Endothelial cell of umbilical vein (primary cell): ENCODE measurements around the gene CDH23. TPM values are rescaled to one million over a fixed set of nuclear protein-coding genes. Genes with fewer than 3 reads are reported as not detected.

Source experiments
- BruUV-seq: library from RNA; stranded (reverse); fragments of 400-500 nt; replicated peaks from 2 replicates; lab custom pipeline; 2021; lab: Mats Ljungman, UMichigan
- CTCF ChIA-PET: fragments of 300-600, 350-600 bp; sonication (Branson Sonifier 250); formaldehyde crosslinking; loops from one replicate; lab custom pipeline; 2021; ENCODE audit warnings: antibody characterized with exemption, inconsistent platforms; lab: Charles Lee
- POLR2A ChIA-PET: fragments of 300-600, 350-600 bp; sonication (Branson Sonifier 250); formaldehyde crosslinking; loops from one replicate; lab custom pipeline; 2021; ENCODE audit warnings: antibody characterized with exemption, inconsistent platforms; lab: Charles Lee
- DNase-seq: peaks from one replicate; pipeline ENCODE4 v3.0.0-alpha.2; 2011; ENCODE audit warnings: low read depth, low spot score
- FAIRE-seq: peaks from 2 replicates; lab custom pipeline; 2011; peaks lifted over from hg19 to GRCh38; lab: Jason Lieb, UNC
- H2AFZ ChIP-seq: 2 replicates; pipeline ENCODE4 v1.6.0; 2012; ENCODE audit warnings: low read depth, low read length, control low read depth, inconsistent platforms
- H3K27ac ChIP-seq: 2 replicates; pipeline ENCODE4 v1.5.1; 2011; ENCODE audit warnings: low read depth, mild to moderate bottlenecking, control low read depth, low read length, moderate library complexity; ENCODE audit not compliant: insufficient read depth
- H3K27me3 ChIP-seq, 2 experiments: 2 replicates each; pipeline versions ENCODE4 v1.6.0 to v1.6.1; 2011; ENCODE audit warnings: low read length in 2 of 2, mixed read lengths in 1 of 2; ENCODE audit not compliant: control insufficient read depth in 2 of 2, insufficient read depth in 2 of 2
- H3K36me3 ChIP-seq, 2 experiments: 2 replicates in 1 of 2; 3 replicates in 1 of 2; pipeline ENCODE4 v1.5.1; 2011; ENCODE audit warnings: low read length in 2 of 2, mild to moderate bottlenecking in 1 of 2, moderate library complexity in 1 of 2; ENCODE audit not compliant: control insufficient read depth in 2 of 2, insufficient read depth in 2 of 2; ENCODE audit errors: extremely low read depth in 1 of 2
- H3K4me1 ChIP-seq: 3 replicates; pipeline ENCODE4 v1.5.1; 2011; ENCODE audit warnings: mild to moderate bottlenecking, low read length; ENCODE audit not compliant: control insufficient read depth, insufficient read depth; ENCODE audit errors: extremely low read depth
- H3K4me2 ChIP-seq: 2 replicates; pipeline ENCODE4 v1.6.1; 2011; ENCODE audit warnings: low read length, control low read depth, mixed read lengths; ENCODE audit not compliant: insufficient read depth
- H3K4me3 ChIP-seq, 3 experiments: fragments of 200-600 bp in 1 of 3; sonication (generic), shearing (Covaris generic) in 1 of 3; replicated peaks in 1 of 3; 2 replicates each; pipeline ENCODE4 v1.5.1; 2011 to 2016; ENCODE audit warnings: control low read depth in 3 of 3, low read length in 3 of 3, mild to moderate bottlenecking in 2 of 3, inconsistent platforms in 1 of 3, low read depth in 1 of 3, moderate library complexity in 1 of 3; ENCODE audit not compliant: insufficient read depth in 1 of 3
- H3K79me2 ChIP-seq: 2 replicates; pipeline ENCODE4 v1.6.0; 2012; ENCODE audit warnings: low read length, inconsistent platforms; ENCODE audit not compliant: control insufficient read depth, insufficient read depth
- H3K9ac ChIP-seq: replicated peaks from 2 replicates; pipeline ENCODE3; 2011; ENCODE audit warnings: low read length, control low read depth; ENCODE audit not compliant: insufficient read depth; ENCODE audit errors: extremely low read depth
- H3K9me1 ChIP-seq: replicated peaks from 3 replicates; pipeline ENCODE4 v1.6.0; 2011; ENCODE audit warnings: mild to moderate bottlenecking, low read length; ENCODE audit not compliant: control insufficient read depth, insufficient read depth; ENCODE audit errors: extremely low read depth
- H3K9me3 ChIP-seq: replicated peaks from 2 replicates; pipeline ENCODE4 v1.5.1; 2012; ENCODE audit warnings: low read length, inconsistent platforms; ENCODE audit not compliant: control insufficient read depth, insufficient read depth
- H4K20me1 ChIP-seq: replicated peaks from 2 replicates; pipeline ENCODE3; 2011; ENCODE audit warnings: mild to moderate bottlenecking, low read length; ENCODE audit not compliant: control insufficient read depth, insufficient read depth; ENCODE audit errors: extremely low read depth
- EZH2 ChIP-seq: IDR thresholded peaks from 2 replicates; pipeline ENCODE4 v1.6.1; 2012; ENCODE audit warnings: borderline replicate concordance, low read depth, mild to moderate bottlenecking, moderate library complexity, low read length, inconsistent platforms; ENCODE audit not compliant: severe bottlenecking
- FOS ChIP-seq: IDR thresholded peaks from 2 replicates; pipeline ENCODE4 v1.6.1; 2011; ENCODE audit warnings: mild to moderate bottlenecking, low read length, moderate library complexity, borderline replicate concordance; ENCODE audit not compliant: insufficient read depth
- GATA2 ChIP-seq: IDR thresholded peaks from 2 replicates; pipeline ENCODE4 v1.7.0; 2011; ENCODE audit warnings: low read depth, mild to moderate bottlenecking, moderate library complexity, mixed read lengths, low read length; ENCODE audit not compliant: insufficient read length, insufficient read depth
- JUN ChIP-seq: IDR thresholded peaks from 2 replicates; pipeline ENCODE4 v1.6.1; 2011; ENCODE audit warnings: borderline replicate concordance, low read depth; ENCODE audit not compliant: insufficient read length, insufficient read depth
- MYC ChIP-seq: IDR thresholded peaks from one replicate; pipeline ENCODE4 v1.6.1; 2011; ENCODE audit warnings: mild to moderate bottlenecking, low read depth, low read length
- POLR2A ChIP-seq: IDR thresholded peaks from 2 replicates; pipeline ENCODE4 v1.6.1; 2012; ENCODE audit warnings: low read depth, mild to moderate bottlenecking, control low read depth, low read length
- POLR2AphosphoS5 ChIP-seq: IDR thresholded peaks from 2 replicates; pipeline ENCODE4 v1.6.1; 2012; ENCODE audit warnings: low read depth, mild to moderate bottlenecking, control low read depth, low read length, moderate library complexity; ENCODE audit not compliant: insufficient read depth
- dilution Hi-C: fragments of 300-500 bp; cut with MboI; formaldehyde crosslinking; loops from one replicate; pipeline ENCODE4 v1.15.0; 2019; ENCODE audit warnings: low sequenced_read_pairs; ENCODE audit not compliant: extremely low pct_ligation_motif_present
- intact Hi-C: fragments of 100-400 bp; cut with micrococcal nuclease; formaldehyde crosslinking; loops from one replicate; pipeline ENCODE4 v1.10.0; 2022
- polyA plus RNA-seq, 4 experiments: library from polyadenylated mRNA; depleted of rRNA in 3 of 4; stranded (reverse) in 3 of 4; unstranded in 1 of 4; fragments of >200 nt; gene quantifications; 2 replicates each; pipeline versions ENCODE4 v1.2.1 to v1.2.3, GENCODE V29; 2011 to 2012; ENCODE audit warnings: missing spikeins in 1 of 4
- total RNA-seq: library from RNA; stranded (reverse); gene quantifications from 2 replicates; pipeline ENCODE4 v1.2.3, GENCODE V29; 2021
- TF ChIP-seq, protein P1 (sequence below), 2 donors: IDR thresholded peaks; 1 replicate in 1 of 2; 2 replicates in 1 of 2; pipeline ENCODE4 v1.5.1; 2011; ENCODE audit warnings: low read length in 2 of 2, mild to moderate bottlenecking in 2 of 2, moderate library complexity in 2 of 2, control low read depth in 1 of 2, inconsistent platforms in 1 of 2, low read depth in 1 of 2; ENCODE audit not compliant: insufficient read depth in 1 of 2; ENCODE audit errors: extremely low read depth in 1 of 2
- TF ChIP-seq, protein P2 (sequence below): IDR thresholded peaks from 2 replicates; pipeline ENCODE4 v1.6.1; 2011; ENCODE audit not compliant: insufficient read depth, insufficient read length

The CDH23 gene
- total and polyA plus RNA-seq, 2 donors (not counting 3 experiments of a cell fraction or from before 2014, with no cell fraction given), result not detected

DNA sequence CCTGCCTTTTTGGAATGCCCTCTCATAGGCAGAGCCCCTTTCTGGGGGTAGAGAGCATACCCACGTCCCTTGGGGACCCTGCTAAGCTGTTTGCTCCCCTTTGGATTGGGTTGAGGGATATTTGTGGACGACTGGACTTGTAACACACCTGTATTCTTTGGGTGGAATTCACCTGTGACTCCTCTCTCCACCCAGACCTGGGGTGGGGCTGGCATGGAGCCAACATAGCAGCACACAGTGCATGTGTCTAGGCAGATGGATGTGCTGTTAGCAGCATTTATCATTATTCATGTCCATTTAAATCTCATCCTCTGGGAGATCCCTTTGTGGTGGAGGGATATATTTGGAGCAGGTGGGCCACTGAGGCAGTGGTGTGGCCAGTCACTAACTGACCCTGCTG lies 51.0 kb downstream of the CDH23 start:
- H3K4me3 ChIP-seq, result no peak overlapping the region
- H3K9me1 ChIP-seq, result no peaks in the 10 kb centered on the region
- H3K27ac ChIP-seq, result no peak overlapping the region
- H3K9me3 ChIP-seq, result no peaks in the 10 kb centered on the region
- no peak for FAIRE-seq
- no TSS peak for BruUV-seq
- H3K4me1 ChIP-seq, result no peaks in the 10 kb centered on the region
- CTCF ChIA-PET, result no interaction called here
- no peaks in the 10 kb centered on the region for H3K36me3 ChIP-seq
- H3K27me3 ChIP-seq, result no peaks in the 10 kb centered on the region
- H2AFZ ChIP-seq, result no peak overlapping the region
- H3K9ac ChIP-seq, result no peak overlapping the region
- H3K79me2 ChIP-seq, result no peaks in the 10 kb centered on the region
- no peaks in the 10 kb centered on the region for H4K20me1 ChIP-seq
- dilution Hi-C loops, result no loop called here
- TF ChIP-seq POLR2AphosphoS5, result no peak
- no peak for TF ChIP-seq MYC
- TF ChIP-seq, protein P1, sequence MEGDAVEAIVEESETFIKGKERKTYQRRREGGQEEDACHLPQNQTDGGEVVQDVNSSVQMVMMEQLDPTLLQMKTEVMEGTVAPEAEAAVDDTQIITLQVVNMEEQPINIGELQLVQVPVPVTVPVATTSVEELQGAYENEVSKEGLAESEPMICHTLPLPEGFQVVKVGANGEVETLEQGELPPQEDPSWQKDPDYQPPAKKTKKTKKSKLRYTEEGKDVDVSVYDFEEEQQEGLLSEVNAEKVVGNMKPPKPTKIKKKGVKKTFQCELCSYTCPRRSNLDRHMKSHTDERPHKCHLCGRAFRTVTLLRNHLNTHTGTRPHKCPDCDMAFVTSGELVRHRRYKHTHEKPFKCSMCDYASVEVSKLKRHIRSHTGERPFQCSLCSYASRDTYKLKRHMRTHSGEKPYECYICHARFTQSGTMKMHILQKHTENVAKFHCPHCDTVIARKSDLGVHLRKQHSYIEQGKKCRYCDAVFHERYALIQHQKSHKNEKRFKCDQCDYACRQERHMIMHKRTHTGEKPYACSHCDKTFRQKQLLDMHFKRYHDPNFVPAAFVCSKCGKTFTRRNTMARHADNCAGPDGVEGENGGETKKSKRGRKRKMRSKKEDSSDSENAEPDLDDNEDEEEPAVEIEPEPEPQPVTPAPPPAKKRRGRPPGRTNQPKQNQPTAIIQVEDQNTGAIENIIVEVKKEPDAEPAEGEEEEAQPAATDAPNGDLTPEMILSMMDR (IDR thresholded peaks at IDR 0.05; ENCODE audit: extremely low read depth in 1 of 2, insufficient read depth in 1 of 2, low read depth in 1 of 2, low read length in 2 of 2), result no peak
- no peak for TF ChIP-seq EZH2
- TF ChIP-seq, protein P2, sequence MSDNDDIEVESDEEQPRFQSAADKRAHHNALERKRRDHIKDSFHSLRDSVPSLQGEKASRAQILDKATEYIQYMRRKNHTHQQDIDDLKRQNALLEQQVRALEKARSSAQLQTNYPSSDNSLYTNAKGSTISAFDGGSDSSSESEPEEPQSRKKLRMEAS, result no peak
- TF ChIP-seq FOS, result no peak
- TF ChIP-seq POLR2A, result no peak
- TF ChIP-seq GATA2, result no peak
- TF ChIP-seq JUN, result no peak
- intact Hi-C loops, result no loop called here
- H3K4me2 ChIP-seq, result no peak overlapping the region
- DNase-seq, result no peak
- POLR2A ChIA-PET, result no interaction called here
